SK-N-SH (cell line): Measurements from ENCODE around the gene CUBN.

ENCODE experiments used
- CHD2 ChIP-seq: fragments of 150-350 bp; IDR thresholded peaks from 2 replicates; pipeline ENCODE4 v1.6.1; 2018; ENCODE audit warnings: low read length; ENCODE audit not compliant: partially characterized antibody
- ELF1 ChIP-seq: IDR thresholded peaks from 2 replicates; pipeline ENCODE4 v1.4.0; 2012
- FOXJ3 ChIP-seq: sonication (generic); formaldehyde crosslinking; IDR thresholded peaks from 2 replicates; pipeline ENCODE4 v1.5.1; 2020; ENCODE audit warnings: mild to moderate bottlenecking, missing genetic modification reagents
- GATA2 ChIP-seq: sonication (generic); formaldehyde crosslinking; IDR thresholded peaks from 2 replicates; pipeline ENCODE4 v1.5.0; 2020; ENCODE audit warnings: mild to moderate bottlenecking, missing genetic modification reagents
- POLR2AphosphoS5 ChIP-seq: IDR thresholded peaks from 2 replicates; pipeline ENCODE4 v1.6.1; 2012; ENCODE audit warnings: low read depth, low read length
- RFX5 ChIP-seq: IDR thresholded peaks from 2 replicates; pipeline ENCODE4 v1.6.1; 2012; ENCODE audit warnings: mild to moderate bottlenecking, improper control_type of control experiment, low read length
- RXRA ChIP-seq: IDR thresholded peaks from 2 replicates; pipeline ENCODE4 v1.4.0; 2012; ENCODE audit warnings: low read depth, mild to moderate bottlenecking, borderline replicate concordance
- SIN3A ChIP-seq: IDR thresholded peaks from 2 replicates; pipeline ENCODE4 v1.6.1; 2012; ENCODE audit warnings: low read depth, mild to moderate bottlenecking, low read length, moderate library complexity, borderline replicate concordance
- TAF1 ChIP-seq: IDR thresholded peaks from 2 replicates; pipeline ENCODE4 v1.6.1; 2012; ENCODE audit warnings: low read depth, mild to moderate bottlenecking, low read length, moderate library complexity, borderline replicate concordance
- YY1 ChIP-seq: IDR thresholded peaks from 2 replicates; pipeline ENCODE4 v1.4.0; 2012; ENCODE audit warnings: low read depth, mild to moderate bottlenecking
- TF ChIP-seq, protein P1 (sequence below): fragments of 200-600 bp; sonication (generic); IDR thresholded peaks from 2 replicates; pipeline ENCODE4 v1.6.1; 2017; ENCODE audit warnings: antibody characterized with exemption, mild to moderate bottlenecking, moderate library complexity
- TF ChIP-seq, protein P2 (sequence below): IDR thresholded peaks from 2 replicates; pipeline ENCODE4 v1.6.1; 2012; ENCODE audit warnings: mild to moderate bottlenecking, low read depth, low read length, moderate library complexity

DNA sequence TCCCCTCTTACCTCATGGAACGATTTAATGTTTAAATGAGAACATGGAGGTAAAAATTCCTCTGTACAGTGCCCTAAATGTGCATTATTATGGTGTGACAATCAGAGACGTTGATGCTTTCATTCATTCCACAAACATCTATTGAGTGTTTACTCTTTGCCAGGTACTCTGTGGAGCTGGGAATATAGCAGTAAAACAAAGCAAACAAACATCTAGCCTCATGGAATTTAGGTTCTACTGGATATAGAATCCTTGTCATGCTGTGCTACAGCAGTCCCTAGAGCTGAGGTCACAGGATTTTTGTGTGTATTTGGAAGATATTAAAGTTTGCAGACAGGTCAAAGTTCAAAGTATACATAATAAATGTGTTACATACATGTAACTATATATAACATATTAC is 140.7 kb downstream of the CUBN start:
- TF ChIP-seq GATA2, result no peak
- no peak for TF ChIP-seq YY1
- no peak for TF ChIP-seq POLR2AphosphoS5
- TF ChIP-seq ELF1, result no peak
- TF ChIP-seq FOXJ3 (CRISPR knock-in tag), result no peak
- TF ChIP-seq, protein P1, sequence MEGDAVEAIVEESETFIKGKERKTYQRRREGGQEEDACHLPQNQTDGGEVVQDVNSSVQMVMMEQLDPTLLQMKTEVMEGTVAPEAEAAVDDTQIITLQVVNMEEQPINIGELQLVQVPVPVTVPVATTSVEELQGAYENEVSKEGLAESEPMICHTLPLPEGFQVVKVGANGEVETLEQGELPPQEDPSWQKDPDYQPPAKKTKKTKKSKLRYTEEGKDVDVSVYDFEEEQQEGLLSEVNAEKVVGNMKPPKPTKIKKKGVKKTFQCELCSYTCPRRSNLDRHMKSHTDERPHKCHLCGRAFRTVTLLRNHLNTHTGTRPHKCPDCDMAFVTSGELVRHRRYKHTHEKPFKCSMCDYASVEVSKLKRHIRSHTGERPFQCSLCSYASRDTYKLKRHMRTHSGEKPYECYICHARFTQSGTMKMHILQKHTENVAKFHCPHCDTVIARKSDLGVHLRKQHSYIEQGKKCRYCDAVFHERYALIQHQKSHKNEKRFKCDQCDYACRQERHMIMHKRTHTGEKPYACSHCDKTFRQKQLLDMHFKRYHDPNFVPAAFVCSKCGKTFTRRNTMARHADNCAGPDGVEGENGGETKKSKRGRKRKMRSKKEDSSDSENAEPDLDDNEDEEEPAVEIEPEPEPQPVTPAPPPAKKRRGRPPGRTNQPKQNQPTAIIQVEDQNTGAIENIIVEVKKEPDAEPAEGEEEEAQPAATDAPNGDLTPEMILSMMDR, result no peak
- no peak for TF ChIP-seq SIN3A
- no peak for TF ChIP-seq RXRA
- TF ChIP-seq TAF1, result no peak
- TF ChIP-seq, protein P2, sequence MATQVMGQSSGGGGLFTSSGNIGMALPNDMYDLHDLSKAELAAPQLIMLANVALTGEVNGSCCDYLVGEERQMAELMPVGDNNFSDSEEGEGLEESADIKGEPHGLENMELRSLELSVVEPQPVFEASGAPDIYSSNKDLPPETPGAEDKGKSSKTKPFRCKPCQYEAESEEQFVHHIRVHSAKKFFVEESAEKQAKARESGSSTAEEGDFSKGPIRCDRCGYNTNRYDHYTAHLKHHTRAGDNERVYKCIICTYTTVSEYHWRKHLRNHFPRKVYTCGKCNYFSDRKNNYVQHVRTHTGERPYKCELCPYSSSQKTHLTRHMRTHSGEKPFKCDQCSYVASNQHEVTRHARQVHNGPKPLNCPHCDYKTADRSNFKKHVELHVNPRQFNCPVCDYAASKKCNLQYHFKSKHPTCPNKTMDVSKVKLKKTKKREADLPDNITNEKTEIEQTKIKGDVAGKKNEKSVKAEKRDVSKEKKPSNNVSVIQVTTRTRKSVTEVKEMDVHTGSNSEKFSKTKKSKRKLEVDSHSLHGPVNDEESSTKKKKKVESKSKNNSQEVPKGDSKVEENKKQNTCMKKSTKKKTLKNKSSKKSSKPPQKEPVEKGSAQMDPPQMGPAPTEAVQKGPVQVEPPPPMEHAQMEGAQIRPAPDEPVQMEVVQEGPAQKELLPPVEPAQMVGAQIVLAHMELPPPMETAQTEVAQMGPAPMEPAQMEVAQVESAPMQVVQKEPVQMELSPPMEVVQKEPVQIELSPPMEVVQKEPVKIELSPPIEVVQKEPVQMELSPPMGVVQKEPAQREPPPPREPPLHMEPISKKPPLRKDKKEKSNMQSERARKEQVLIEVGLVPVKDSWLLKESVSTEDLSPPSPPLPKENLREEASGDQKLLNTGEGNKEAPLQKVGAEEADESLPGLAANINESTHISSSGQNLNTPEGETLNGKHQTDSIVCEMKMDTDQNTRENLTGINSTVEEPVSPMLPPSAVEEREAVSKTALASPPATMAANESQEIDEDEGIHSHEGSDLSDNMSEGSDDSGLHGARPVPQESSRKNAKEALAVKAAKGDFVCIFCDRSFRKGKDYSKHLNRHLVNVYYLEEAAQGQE, result no peak
- TF ChIP-seq CHD2, result no peak
- TF ChIP-seq RFX5, result no peak
